ENCODE measurements around the gene KCNK3.
"Not testable (repeated sequence)": the region's sequence is repeated elsewhere in the genome, so short reads cannot be mapped to it uniquely, and the experiment has no call there.

The KCNK3 gene

GRCh38 chr2:26730549-26731344, 38.2 kb downstream of the KCNK3 start:
- no peak for DNase-seq (ENCODE audit: low spot score)

DNA sequence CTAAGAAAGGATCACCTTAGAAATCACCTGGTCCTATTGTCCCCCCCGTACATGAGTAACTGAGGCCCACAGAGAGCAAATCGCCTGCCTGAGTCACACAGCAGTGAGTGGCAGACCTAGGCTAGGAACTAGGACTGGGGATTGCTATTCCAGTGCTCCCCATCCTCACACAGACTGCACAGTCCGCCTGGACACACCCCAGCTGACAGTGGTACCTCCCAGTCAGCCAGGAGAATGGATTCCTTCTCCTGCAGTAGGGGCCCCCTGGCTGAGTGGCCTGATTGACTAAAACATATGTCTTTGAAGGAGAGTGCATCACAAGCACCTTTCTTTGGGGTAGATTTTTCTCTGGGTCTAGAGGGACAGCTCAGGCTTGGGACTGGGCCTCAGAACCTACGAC, 39.2 kb downstream of the KCNK3 start:
- DNase-seq (ENCODE audit: low spot score) = no peak

- no peak for DNase-seq (ENCODE audit: low spot score)
Measured at GRCh38 chr2:26732446-26732845, 39.9 kb downstream of the KCNK3 start.

GRCh38 chr2:26733413-26733812, 40.9 kb downstream of the KCNK3 start:
- DNase-seq (ENCODE audit: low spot score) = no peak

- DNase-seq (ENCODE audit: low spot score) = no peak
Measured at GRCh38 chr2:26735097-26735496, 42.6 kb downstream of the KCNK3 start.

DNA sequence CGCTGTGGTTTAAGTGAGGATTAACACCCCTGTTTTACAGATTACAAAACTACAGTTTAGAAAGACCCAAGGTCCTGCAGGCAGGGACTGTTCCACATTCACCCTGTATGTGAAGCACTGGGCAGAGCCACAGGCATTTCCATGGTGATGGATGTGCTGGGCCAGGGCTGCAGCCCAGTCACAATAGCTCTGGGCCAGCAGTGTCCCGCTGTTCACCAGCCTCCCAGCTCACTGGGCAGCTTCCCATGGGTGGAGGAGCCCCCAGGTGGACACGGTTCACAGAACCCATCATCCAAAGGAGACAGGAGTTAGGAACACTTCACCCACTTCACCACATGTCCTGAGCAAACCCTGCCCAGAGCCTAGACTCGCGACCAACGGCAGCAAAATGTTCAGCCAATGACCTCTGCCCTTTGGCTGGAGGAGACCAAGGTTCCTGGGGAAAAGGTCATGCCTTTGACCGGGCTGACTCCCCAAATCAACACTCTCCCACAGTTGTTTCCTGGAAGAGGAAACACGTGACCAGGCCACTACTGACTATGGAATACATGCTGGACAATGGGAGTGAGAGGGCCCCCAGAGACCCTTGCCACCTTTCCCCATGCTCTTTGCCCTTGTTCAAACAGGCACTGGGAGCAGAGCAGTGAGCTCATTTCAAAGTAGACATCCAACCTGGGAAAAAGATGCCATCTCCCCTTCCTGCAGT, 43.5 kb downstream of the KCNK3 start:
- DNase-seq (ENCODE audit: low spot score) = no peak

- no peak for DNase-seq (ENCODE audit: low spot score)
Measured at GRCh38 chr2:26737221-26737620, 44.7 kb downstream of the KCNK3 start.

- DNase-seq (ENCODE audit: low spot score) = no peak
Measured at GRCh38 chr2:26738481-26738880, 46.0 kb downstream of the KCNK3 start.

DNA sequence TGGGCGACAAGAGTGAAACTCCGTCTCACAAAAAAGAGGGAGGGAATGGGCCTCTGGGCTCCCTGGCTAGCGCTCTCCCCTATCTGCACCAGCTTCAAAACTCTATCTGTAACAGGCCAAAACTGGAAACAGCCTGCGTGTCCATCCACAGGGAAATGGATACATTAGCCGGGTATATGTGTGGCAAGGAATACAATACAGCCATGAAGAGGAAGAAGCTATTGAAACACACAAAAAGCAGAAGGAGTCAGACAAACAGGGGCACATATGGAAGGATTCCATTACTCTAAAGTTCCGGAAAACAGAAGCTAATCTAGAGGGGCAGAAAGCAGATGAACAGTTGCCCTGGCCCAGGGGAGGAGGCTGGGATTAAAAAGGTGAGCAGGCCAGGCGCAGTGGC, 47.0 kb downstream of the KCNK3 start:
- no peak for DNase-seq (ENCODE audit: low spot score)

DNA sequence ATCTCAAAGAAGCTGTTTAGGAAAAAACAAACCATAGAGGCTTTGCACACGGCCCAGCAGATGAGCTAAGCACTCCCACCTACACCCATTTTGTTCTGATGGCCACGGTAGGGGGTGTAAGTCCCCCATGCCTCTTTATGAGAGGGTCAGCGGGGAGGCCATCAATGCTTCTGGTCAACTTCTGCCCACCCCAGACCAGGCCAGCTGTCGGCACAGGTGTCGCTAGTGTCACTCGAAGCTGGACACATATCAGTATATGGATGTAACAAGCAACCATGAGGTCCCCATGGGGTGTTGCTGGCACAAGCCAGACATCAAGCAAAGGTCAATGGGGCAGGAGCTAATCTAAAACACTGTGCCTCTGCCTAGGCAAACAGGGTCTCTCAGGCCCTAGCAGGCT, 47.8 kb downstream of the KCNK3 start:
- DNase-seq (ENCODE audit: low spot score) = no peak

- peak; percentile 62 for DNase-seq (ENCODE audit: low spot score)
Measured at GRCh38 chr2:26740890-26741302, 48.4 kb downstream of the KCNK3 start.

DNA sequence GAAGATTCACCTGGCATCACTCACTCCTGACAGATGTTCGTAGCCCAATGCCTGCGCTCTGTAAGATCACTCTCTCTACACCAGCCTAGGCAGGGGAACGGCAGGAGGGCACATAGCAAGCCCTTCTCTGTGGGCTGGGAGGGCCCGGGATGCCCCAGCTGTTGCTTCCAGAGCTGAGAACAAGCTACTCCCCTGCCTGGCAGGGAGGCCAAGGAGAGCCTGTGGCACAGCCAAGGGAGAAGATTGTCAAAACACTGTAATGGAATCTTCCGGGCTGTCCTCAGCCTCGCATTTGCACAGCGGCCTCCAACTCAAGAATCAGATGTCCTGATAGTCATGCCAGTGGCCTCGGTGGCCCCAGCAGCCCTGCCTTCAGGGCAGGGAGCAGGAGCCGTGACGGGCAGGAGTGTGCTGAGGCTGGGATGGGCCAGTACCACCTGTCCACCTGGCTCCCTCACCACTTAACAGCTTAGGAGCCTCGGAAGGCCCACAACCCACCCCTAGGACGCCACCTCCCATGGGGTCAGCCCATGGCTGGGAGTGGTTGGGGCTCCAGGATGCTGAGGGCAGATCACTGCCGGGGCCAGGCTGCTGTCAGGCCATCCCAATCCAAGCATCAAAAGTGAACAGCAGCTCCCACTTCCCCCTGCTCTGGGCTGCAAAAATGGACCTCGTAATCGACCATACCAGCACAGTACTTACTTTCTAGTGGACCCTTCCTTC, 49.7 kb downstream of the KCNK3 start:
- DNase-seq (ENCODE audit: low spot score) = no peak

DNA sequence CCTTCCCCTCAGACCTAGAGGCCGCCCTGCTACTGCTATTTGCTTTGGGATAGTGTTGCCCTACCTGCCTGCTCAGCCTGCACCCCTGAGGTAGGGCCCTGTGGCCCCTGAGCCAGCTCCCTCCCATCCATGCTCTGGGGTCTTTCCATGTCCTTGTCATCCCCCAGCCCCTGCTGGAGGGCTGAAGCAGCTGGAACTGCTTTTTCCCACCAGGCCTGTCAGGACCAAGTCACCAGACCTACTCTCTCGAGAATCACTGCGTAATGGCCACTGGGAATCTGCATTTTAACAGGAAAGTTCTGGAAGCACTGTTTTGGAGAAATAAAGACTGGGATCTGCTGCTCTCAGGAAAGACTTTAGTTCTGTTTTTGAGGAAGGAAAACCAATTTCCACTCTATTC, 51.3 kb downstream of the KCNK3 start:
- DNase-seq (ENCODE audit: low spot score) = no peak

DNA sequence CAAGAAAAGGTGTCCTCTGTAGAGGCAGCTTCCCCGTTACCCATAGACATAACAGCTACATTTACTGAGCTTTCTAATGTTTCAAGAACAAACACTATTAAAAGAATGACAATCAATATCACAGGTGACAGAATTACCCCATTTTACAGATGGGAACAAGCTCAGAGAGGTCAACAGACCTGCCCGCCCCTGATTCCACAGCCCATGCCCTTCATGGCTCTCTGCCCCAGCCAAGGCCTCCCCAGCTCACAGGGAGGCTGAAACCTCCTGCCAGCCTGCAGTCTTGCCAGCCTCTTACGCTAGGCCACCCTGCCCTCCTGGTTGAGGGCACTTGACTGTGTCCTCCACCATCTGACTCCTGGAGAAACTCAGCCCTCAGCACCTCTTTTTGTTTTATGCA, 52.4 kb downstream of the KCNK3 start:
- no peak for DNase-seq (ENCODE audit: low spot score)

DNA sequence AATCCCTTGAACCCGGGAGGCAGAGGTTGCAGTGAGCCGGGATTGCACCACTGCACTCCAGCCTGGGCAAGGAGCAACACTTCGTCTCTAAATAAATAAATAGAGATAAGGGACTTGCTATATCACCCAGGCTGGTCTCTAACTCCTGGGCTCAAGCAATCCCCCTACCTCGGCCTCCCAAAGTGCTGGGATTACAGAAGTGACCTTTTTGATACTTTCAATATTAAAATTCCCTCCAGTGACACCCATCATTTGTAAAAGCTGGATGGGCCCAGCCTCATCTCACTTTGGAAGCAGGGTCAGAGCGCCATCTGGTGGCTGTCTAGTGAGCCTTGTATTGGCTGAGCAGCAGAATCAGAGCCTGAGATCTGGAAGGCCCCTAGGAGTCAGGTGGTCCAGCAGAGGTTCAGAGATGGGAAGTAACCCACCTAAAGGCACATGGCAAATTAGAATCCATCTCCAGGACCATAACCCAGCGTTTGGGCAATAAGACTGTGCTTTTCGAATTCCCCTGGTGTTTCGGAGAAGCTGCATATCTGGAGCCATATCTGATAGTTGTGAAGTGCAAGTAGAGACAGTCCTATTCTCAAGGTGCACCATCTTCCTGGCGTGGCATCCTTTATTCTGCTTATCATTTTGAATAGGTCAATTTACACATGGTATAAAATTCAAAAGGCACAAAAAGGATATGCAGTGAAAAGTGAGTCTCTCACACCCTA, 53.2 kb downstream of the KCNK3 start:
- DNase-seq (ENCODE audit: low spot score) = peak; percentile 88

GRCh38 chr2:26746934-26747333, 54.4 kb downstream of the KCNK3 start:
- no peak for DNase-seq (ENCODE audit: low spot score)

DNA sequence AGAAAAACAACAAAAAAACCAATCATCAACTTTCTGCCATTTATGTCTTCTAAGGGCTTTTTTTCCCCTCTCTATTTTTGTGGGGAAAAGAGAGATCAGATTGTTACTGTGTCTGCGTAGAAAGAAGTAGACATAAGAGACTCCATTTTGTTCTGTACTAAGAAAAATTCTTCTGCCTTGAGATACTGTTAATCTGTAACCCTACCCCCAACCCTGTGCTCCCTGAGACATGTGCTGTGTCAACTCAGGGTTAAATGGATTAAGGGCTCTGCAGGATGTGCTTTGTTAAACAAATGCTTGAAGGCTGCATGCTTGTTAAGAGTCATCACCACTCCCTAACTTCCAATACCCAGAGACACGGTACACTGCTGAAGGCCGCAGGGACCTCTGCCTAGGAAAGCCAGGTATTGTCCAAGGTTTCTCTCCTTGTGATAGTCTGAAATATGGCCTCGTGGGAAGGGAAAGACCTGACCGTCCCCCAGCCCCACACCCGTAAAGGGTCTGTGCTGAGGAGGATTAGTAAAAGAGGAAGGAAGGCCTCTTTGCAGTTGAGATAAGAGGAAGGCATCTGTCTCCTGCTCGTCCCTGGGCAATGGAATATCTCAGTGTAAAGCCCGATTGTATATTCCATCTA, 57.4 kb downstream of the KCNK3 start:
- DNase-seq (ENCODE audit: low spot score) = not testable (repeated sequence)

- DNase-seq (ENCODE audit: low spot score) = not testable (repeated sequence)
Measured at GRCh38 chr2:26750467-26750866, 57.9 kb downstream of the KCNK3 start.

DNA sequence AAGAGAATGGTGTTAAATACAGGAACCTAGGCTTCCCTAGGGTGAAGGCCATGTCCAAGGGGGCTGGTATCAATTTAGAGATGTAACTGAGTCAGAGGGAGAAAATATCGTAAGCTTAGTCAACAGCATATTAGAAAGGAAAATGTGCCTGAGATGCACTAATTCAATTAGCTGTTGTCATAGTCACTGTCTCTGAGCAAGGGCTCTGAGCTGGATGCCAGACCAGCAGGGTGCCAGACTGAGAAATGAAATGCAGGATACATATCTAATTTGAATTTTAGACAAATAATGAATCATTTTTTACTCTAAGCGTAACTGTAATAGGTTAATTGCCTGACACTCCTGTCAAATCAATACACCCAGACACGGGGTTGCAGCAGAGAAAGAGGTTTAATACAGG, 60.1 kb downstream of the KCNK3 start:
- no peak for DNase-seq (ENCODE audit: low spot score)

GRCh38 chr2:26754539-26754938, 62.0 kb downstream of the KCNK3 start:
- DNase-seq (ENCODE audit: low spot score) = no peak

GRCh38 chr2:26754972-26755670, 62.6 kb downstream of the KCNK3 start:
- DNase-seq (ENCODE audit: low spot score) = no peak
